HL-60 (cell line): ENCODE measurements around the gene PROM2.

Experiments
- CTCF ChIP-seq: IDR thresholded peaks from one replicate; pipeline ENCODE4 v1.5.1; 2011; ENCODE audit warnings: low read length, control low read depth, inconsistent platforms; ENCODE audit not compliant: insufficient read depth
- GABPA ChIP-seq: IDR thresholded peaks from 2 replicates; pipeline ENCODE4 v1.6.1; 2012; ENCODE audit warnings: low read depth
- POLR2AphosphoS5 ChIP-seq: IDR thresholded peaks from 2 replicates; pipeline ENCODE4 v1.6.1; 2012; ENCODE audit warnings: low read depth
- SPI1 ChIP-seq: IDR thresholded peaks from 2 replicates; pipeline ENCODE4 v1.6.1; 2012; ENCODE audit warnings: low read depth, mild to moderate bottlenecking, borderline replicate concordance
- TF ChIP-seq, protein P1 (sequence below): IDR thresholded peaks from 2 replicates; pipeline ENCODE4 v1.6.1; 2012; ENCODE audit warnings: low read depth; ENCODE audit not compliant: insufficient replicate concordance

GRCh38 chr2:95325026-95325425 lies 50.8 kb downstream of the PROM2 start:
- TF ChIP-seq CTCF (no peak), POLR2AphosphoS5 (no peak), SPI1 (no peak), GABPA (no peak)
- TF ChIP-seq, protein P1, sequence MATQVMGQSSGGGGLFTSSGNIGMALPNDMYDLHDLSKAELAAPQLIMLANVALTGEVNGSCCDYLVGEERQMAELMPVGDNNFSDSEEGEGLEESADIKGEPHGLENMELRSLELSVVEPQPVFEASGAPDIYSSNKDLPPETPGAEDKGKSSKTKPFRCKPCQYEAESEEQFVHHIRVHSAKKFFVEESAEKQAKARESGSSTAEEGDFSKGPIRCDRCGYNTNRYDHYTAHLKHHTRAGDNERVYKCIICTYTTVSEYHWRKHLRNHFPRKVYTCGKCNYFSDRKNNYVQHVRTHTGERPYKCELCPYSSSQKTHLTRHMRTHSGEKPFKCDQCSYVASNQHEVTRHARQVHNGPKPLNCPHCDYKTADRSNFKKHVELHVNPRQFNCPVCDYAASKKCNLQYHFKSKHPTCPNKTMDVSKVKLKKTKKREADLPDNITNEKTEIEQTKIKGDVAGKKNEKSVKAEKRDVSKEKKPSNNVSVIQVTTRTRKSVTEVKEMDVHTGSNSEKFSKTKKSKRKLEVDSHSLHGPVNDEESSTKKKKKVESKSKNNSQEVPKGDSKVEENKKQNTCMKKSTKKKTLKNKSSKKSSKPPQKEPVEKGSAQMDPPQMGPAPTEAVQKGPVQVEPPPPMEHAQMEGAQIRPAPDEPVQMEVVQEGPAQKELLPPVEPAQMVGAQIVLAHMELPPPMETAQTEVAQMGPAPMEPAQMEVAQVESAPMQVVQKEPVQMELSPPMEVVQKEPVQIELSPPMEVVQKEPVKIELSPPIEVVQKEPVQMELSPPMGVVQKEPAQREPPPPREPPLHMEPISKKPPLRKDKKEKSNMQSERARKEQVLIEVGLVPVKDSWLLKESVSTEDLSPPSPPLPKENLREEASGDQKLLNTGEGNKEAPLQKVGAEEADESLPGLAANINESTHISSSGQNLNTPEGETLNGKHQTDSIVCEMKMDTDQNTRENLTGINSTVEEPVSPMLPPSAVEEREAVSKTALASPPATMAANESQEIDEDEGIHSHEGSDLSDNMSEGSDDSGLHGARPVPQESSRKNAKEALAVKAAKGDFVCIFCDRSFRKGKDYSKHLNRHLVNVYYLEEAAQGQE, result no peak
